Keratinocyte (primary cell): Measurements from ENCODE around the gene TENT4B. TPM values are rescaled to one million over a fixed set of nuclear protein-coding genes. Genes with fewer than 3 reads are reported as not detected.

Experiments used
- DNase-seq: peaks from one replicate; pipeline ENCODE4 v3.0.0-alpha.2; 2011; ENCODE audit warnings: low read depth, missing footprints, low spot score
- FAIRE-seq: peaks from 2 replicates; lab custom pipeline; 2011; peaks lifted over from hg19 to GRCh38; lab: Jason Lieb, UNC
- H2AFZ ChIP-seq: 2 replicates; pipeline ENCODE4 v1.6.0; 2012; ENCODE audit warnings: low read length, control low read depth, inconsistent platforms; ENCODE audit not compliant: control insufficient read depth
- H3K27ac ChIP-seq: 2 replicates; pipeline ENCODE4 v1.5.1; 2011; ENCODE audit warnings: low read length; ENCODE audit not compliant: control insufficient read depth, insufficient read depth
- H3K27me3 ChIP-seq: 3 replicates; pipeline ENCODE4 v1.6.0; 2011; ENCODE audit warnings: low read length; ENCODE audit not compliant: control insufficient read depth, insufficient read depth; ENCODE audit errors: extremely low read depth
- H3K36me3 ChIP-seq, 2 experiments: 2 replicates in 1 of 2; 3 replicates in 1 of 2; pipeline ENCODE4 v1.5.1; 2011; ENCODE audit warnings: low read length in 2 of 2, mild to moderate bottlenecking in 1 of 2; ENCODE audit not compliant: control insufficient read depth in 2 of 2, insufficient read depth in 2 of 2; ENCODE audit errors: extremely low read depth in 1 of 2
- H3K4me1 ChIP-seq: 3 replicates; pipeline ENCODE4 v1.5.1; 2011; ENCODE audit warnings: low read length; ENCODE audit not compliant: control insufficient read depth, insufficient read depth; ENCODE audit errors: extremely low read depth
- H3K4me2 ChIP-seq: 3 replicates; pipeline ENCODE4 v1.6.0; 2011; ENCODE audit warnings: low read depth, low read length; ENCODE audit not compliant: control insufficient read depth, insufficient read depth; ENCODE audit errors: extremely low read depth
- H3K4me3 ChIP-seq, 3 experiments: fragments of 200-600 bp in 1 of 3; sonication (generic) in 1 of 3; 2 replicates in 2 of 3; 3 replicates in 1 of 3; pipeline ENCODE4 v1.5.1; 2011 to 2016; ENCODE audit warnings: low read length in 3 of 3, mild to moderate bottlenecking in 3 of 3, control low read depth in 2 of 3, inconsistent platforms in 1 of 3, low read depth in 1 of 3, mixed read lengths in 1 of 3, mixed run types in 1 of 3, moderate library complexity in 1 of 3; ENCODE audit not compliant: control insufficient read depth in 2 of 3, insufficient read depth in 2 of 3; ENCODE audit errors: extremely low read depth in 1 of 3
- H3K79me2 ChIP-seq: 2 replicates; pipeline ENCODE4 v1.6.0; 2012; ENCODE audit warnings: low read length; ENCODE audit not compliant: control insufficient read depth, insufficient read depth
- H3K9ac ChIP-seq: 3 replicates; pipeline ENCODE4 v1.6.0; 2011; ENCODE audit warnings: low read length; ENCODE audit not compliant: control insufficient read depth, insufficient read depth; ENCODE audit errors: extremely low read depth
- H3K9me1 ChIP-seq: 3 replicates; pipeline ENCODE4 v1.6.0; 2011; ENCODE audit warnings: low read length; ENCODE audit not compliant: control insufficient read depth, insufficient read depth; ENCODE audit errors: extremely low read depth
- H3K9me3 ChIP-seq: 2 replicates; pipeline ENCODE4 v1.5.1; 2012; ENCODE audit warnings: low read depth, low read length; ENCODE audit not compliant: control insufficient read depth
- H4K20me1 ChIP-seq: 3 replicates; pipeline ENCODE4 v1.6.0; 2011; ENCODE audit warnings: low read length; ENCODE audit not compliant: control insufficient read depth, insufficient read depth; ENCODE audit errors: extremely low read depth
- EZH2 ChIP-seq: IDR thresholded peaks from one replicate; pipeline ENCODE4 v1.6.1; 2012; ENCODE audit warnings: inconsistent platforms, mild to moderate bottlenecking, low read length, moderate library complexity
- dilution Hi-C: fragments of 300-500 bp; cut with MboI; formaldehyde crosslinking; loops from one replicate; pipeline ENCODE4 v1.7.0; 2020; ENCODE audit warnings: low sequenced_read_pairs; ENCODE audit not compliant: extremely low pct_ligation_motif_present
- polyA minus RNA-seq, 3 experiments: library from RNA; depleted of rRNA, polyadenylated mRNA; stranded (reverse); fragments of >200 nt; gene quantifications; 1 replicate in 1 of 3; 2 replicates in 1 of 3; 3 replicates in 1 of 3; pipeline ENCODE4 v1.2.3, GENCODE V29; 2011
- polyA plus RNA-seq, 5 experiments: library from polyadenylated mRNA; depleted of rRNA in 3 of 5; stranded (reverse) in 3 of 5; stranded (forward) in 1 of 5; unstranded in 1 of 5; fragments of >200 nt; gene quantifications; 1 replicate in 1 of 5; 2 replicates in 3 of 5; 3 replicates in 1 of 5; pipeline versions ENCODE4 v1.2.1 to v1.2.3, GENCODE V29; 2011 to 2012; ENCODE audit warnings: missing spikeins in 2 of 5, low read depth in 1 of 5, low replicate concordance in 1 of 5
- TF ChIP-seq, protein P1 (sequence below), 3 experiments: IDR thresholded peaks in 1 of 3; conservative IDR thresholded peaks in 1 of 3; optimal IDR thresholded peaks in 1 of 3; 2 replicates in 2 of 3; 3 replicates in 1 of 3; pipeline versions ENCODE3 to v1.5.1; 2011; ENCODE audit warnings: low read length in 3 of 3, mild to moderate bottlenecking in 3 of 3, moderate library complexity in 2 of 3, control low read depth in 1 of 3, inconsistent platforms in 1 of 3; ENCODE audit not compliant: insufficient read depth in 2 of 3; ENCODE audit errors: extremely low read depth in 1 of 3

TENT4B gene
- polyA plus RNA-seq (9.5 to 14.8 TPM (median 11.3 TPM) in 3 replicates), polyA minus RNA-seq (7.1 to 23.4 TPM (median 9.2 TPM) in 3 replicates)
- polyA plus RNA-seq (2011; ENCODE audit: low read depth) = 13.2 TPM
- 6.0 and 12.5 TPM in 2 replicates for polyA plus RNA-seq (2011; cell fraction: cytosol; rRNA removed)
- polyA plus RNA-seq (2011; cell fraction: nucleus; rRNA removed) = 12.4 and 15.8 TPM in 2 replicates
- polyA plus RNA-seq (2012; ENCODE audit: low replicate concordance) = 8.1 and 8.2 TPM in 2 replicates
- polyA minus RNA-seq (2011; cell fraction: cytosol; rRNA and poly(A)+ RNA removed) = 11.9 TPM
- 11.7 and 19.9 TPM in 2 replicates for polyA minus RNA-seq (2011; cell fraction: nucleus; rRNA and poly(A)+ RNA removed)

DNA sequence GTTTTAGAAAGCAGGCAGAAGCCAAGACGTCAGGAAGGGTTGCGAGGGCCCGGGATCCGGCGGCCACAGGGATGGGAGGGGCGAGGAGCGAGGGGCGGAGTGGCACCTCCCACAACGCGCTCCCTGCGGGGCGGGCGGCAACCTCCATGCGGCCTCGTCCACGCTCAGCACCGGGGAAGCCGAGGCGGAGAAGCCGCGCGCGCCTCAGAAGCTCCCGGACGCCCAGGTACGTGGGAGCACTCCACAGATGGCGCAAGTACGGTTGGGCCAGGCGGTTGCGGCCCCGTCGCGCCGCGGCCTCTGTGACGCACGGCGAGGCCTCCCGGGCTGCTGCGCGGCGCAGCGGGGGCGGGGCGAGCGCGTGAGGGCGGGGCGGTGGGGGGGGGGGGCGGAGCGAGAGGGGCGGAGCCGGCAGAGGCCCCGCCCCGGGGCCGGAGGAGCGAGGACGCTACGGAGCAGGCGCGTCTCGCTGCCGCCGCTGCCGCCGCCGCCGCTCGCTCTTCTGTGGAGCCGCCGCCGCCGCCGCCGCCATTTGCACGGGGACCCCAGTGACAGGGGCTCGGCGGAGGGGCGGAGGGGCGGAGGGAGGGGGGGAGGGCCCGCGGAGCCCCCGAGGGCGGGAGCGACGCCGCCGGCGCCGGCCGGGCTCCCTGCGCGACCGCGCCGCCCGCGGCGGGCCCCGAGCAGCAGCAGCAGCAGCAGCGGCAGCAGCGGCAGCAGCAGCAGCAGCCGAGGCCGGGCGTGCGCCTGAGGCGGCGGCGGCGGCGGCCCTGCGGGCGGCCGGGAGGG lies at the start of gene TENT4B:
TSS of gene TENT4B (plus strand) at position 500 of the 789 bp plus-strand sequence. CDS start 316 bp downstream, outside the sequence.
- peaks cover 45% of the 10 kb centered on the region for H3K79me2 ChIP-seq
- DNase-seq (peak; percentile 17), FAIRE-seq (no peak)
- peaks cover 17% of the 10 kb centered on the region for H4K20me1 ChIP-seq
- H3K27me3 ChIP-seq = no peaks in the 10 kb centered on the region
- no peaks in the 10 kb centered on the region for H3K9me1 ChIP-seq
- H2AFZ ChIP-seq = peak within 1 kb of the TSS; percentile 63
- H3K9ac ChIP-seq = peak within 1 kb of the TSS; percentile 90
- dilution Hi-C loops = no loop called here
- no peaks in the 10 kb centered on the region for H3K36me3 ChIP-seq
- no peak for TF ChIP-seq EZH2
- TF ChIP-seq, protein P1, sequence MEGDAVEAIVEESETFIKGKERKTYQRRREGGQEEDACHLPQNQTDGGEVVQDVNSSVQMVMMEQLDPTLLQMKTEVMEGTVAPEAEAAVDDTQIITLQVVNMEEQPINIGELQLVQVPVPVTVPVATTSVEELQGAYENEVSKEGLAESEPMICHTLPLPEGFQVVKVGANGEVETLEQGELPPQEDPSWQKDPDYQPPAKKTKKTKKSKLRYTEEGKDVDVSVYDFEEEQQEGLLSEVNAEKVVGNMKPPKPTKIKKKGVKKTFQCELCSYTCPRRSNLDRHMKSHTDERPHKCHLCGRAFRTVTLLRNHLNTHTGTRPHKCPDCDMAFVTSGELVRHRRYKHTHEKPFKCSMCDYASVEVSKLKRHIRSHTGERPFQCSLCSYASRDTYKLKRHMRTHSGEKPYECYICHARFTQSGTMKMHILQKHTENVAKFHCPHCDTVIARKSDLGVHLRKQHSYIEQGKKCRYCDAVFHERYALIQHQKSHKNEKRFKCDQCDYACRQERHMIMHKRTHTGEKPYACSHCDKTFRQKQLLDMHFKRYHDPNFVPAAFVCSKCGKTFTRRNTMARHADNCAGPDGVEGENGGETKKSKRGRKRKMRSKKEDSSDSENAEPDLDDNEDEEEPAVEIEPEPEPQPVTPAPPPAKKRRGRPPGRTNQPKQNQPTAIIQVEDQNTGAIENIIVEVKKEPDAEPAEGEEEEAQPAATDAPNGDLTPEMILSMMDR (optimal IDR thresholded peaks at IDR 0.05 in 1 of 3, IDR thresholded peaks at IDR 0.05 in 1 of 3, conservative IDR thresholded peaks at IDR 0.05 in 1 of 3; ENCODE audit: extremely low read depth in 1 of 3, insufficient read depth in 2 of 3, low read length in 3 of 3) = no peak
- no peaks in the 10 kb centered on the region for H3K9me3 ChIP-seq
- peak within 1 kb of the TSS; percentile 99 for H3K4me2 ChIP-seq
- H3K4me1 ChIP-seq = peaks cover 17% of the 10 kb centered on the region
- H3K27ac ChIP-seq = peak within 1 kb of the TSS; percentile 83
- peak within 1 kb of the TSS; percentile 78 to 95 (median 90) for H3K4me3 ChIP-seq

DNA sequence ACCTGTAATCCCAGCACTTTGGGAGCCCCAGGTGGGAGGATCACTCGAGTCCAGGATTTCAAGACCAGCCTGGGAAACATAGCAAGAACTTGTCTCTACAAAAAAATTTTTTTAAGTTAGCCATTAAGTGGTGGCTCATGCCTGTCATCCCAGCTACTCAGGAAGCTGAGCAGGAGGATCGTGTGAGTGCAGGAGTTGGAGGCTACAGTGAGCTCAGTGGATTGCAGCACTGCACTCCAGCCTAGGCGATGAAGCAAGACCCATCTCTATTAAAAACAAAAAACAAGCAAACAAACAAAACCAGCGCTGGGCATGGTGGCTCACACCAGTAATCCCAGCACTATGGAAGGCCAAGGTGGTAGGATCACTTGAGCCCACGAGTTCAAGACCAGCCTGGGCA lies 49.3 kb upstream of the TENT4B start:
- no peaks in the 10 kb centered on the region for H4K20me1 ChIP-seq
- FAIRE-seq = no peak

More for the DNA sequence above, 49.3 kb upstream of the TENT4B start:
- Histone ChIP-seq H3K79me2 (no peaks in the 10 kb centered on the region), H3K4me3 (no peak overlapping the region), H3K9me3 (no peaks in the 10 kb centered on the region), H2AFZ (no peak overlapping the region), H3K27me3 (no peaks in the 10 kb centered on the region), H3K4me2 (no peak overlapping the region), H3K36me3 (peaks cover 9 to 11% of the 10 kb centered on the region in 2 experiments), H3K9me1 (no peaks in the 10 kb centered on the region), H3K27ac (no peak overlapping the region), H3K9ac (no peak overlapping the region), H3K4me1 (peaks cover 19% of the 10 kb centered on the region)
- dilution Hi-C loops = no loop called here
- TF ChIP-seq, protein P1 (optimal IDR thresholded peaks at IDR 0.05 in 1 of 3, IDR thresholded peaks at IDR 0.05 in 1 of 3, conservative IDR thresholded peaks at IDR 0.05 in 1 of 3; ENCODE audit: extremely low read depth in 1 of 3, insufficient read depth in 2 of 3, low read length in 3 of 3) = no peak
- TF ChIP-seq EZH2 = no peak
- no peak for DNase-seq
